KBM-7 (cell line): Measurements from ENCODE around the gene TMEM132A.

Experiments
- DNase-seq: peaks from one replicate; pipeline ENCODE4 v3.0.0-alpha.2; 2015
- in situ Hi-C: fragments of 300-500 bp; cut with MboI; formaldehyde crosslinking; loops from 2 replicates; pipeline ENCODE4 v1.14.3; 2020; ENCODE audit warnings: low sequenced_read_pairs, low pct_unique_long_range_greater_than_20kb, mixed read lengths

The TMEM132A gene

GRCh38 chr11:60933416-60934123, 9.3 kb downstream of the TMEM132A start:
- DNase-seq = no peak
- in situ Hi-C loops = no loop called here

DNA sequence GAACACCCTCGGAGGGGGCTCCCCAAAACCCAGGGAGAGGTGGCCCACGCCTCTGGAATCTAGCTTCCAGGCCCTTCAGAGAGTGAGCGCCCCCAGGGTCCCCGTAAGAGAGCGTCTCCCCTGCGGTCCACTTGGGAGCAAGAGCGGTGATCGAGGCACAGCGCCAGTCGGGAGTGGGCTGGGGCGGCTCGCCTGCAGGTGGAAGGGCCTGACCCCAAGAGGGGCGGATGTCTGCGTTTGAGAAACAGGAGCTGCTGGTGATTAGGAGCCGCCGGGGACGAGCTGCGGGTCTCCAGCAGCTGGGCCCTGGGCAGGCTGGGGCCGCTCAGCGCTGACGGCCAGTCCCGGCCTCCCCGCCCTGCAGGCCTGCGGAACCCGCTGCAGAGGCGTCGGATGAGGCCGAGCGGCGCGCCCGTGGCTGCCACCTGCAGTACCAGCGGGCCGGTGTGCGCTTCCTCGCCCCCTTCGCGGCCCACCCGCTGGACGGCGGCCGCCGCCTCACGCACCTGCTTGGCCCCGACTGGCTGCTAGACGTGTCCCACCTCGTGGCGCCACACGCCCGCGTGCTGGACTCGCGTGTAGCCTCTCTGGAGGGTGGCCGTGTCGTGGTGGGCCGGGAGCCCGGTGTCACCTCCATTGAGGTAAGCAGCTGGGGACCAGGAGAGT, 10.0 kb downstream of the TMEM132A start:
- in situ Hi-C loops = no loop called here
- DNase-seq = no peak

- in situ Hi-C loops = no loop called here
- DNase-seq = no peak
Measured at GRCh38 chr11:60934790-60935605, 10.7 kb downstream of the TMEM132A start.

GRCh38 chr11:60935676-60936442, 11.6 kb downstream of the TMEM132A start:
- no peak for DNase-seq
- in situ Hi-C loops = no loop called here

GRCh38 chr11:60936467-60937143, 12.3 kb downstream of the TMEM132A start:
- in situ Hi-C loops = no loop called here
- DNase-seq = no peak

- no peak for DNase-seq
- in situ Hi-C loops = no loop called here
Measured at GRCh38 chr11:60937144-60937527, 12.9 kb downstream of the TMEM132A start.

GRCh38 chr11:60937811-60938210, 13.6 kb downstream of the TMEM132A start:
- in situ Hi-C loops = no loop called here
- DNase-seq = no peak

GRCh38 chr11:60938500-60938899, 14.2 kb downstream of the TMEM132A start:
- in situ Hi-C loops = no loop called here

DNA sequence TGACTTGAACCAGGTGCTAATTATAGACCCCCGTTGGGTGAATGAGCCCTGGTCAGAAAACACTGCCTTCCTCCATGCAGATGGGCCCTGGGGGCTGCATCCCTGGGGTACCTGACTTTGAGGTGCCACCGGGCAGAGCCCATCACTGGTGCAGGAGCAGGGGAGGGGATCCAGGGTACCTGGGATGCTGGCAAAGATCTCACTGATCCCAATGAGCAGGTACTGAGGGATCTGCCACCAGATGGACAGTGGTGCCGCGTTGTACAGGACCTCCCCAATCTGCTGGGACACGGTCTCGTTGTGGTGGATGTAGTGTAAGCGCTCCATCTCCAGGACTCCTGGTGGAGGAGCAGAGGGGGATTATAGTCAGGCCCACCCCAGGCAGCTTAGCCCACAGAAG, 15.0 kb downstream of the TMEM132A start:
- in situ Hi-C loops = no loop called here
- DNase-seq = no peak

More at GRCh38 chr11:60938500-60938899, 14.2 kb downstream of the TMEM132A start:
- DNase-seq = no peak

- in situ Hi-C loops = no loop called here
- DNase-seq = no peak
Measured at GRCh38 chr11:60939855-60940254, 15.6 kb downstream of the TMEM132A start.

DNA sequence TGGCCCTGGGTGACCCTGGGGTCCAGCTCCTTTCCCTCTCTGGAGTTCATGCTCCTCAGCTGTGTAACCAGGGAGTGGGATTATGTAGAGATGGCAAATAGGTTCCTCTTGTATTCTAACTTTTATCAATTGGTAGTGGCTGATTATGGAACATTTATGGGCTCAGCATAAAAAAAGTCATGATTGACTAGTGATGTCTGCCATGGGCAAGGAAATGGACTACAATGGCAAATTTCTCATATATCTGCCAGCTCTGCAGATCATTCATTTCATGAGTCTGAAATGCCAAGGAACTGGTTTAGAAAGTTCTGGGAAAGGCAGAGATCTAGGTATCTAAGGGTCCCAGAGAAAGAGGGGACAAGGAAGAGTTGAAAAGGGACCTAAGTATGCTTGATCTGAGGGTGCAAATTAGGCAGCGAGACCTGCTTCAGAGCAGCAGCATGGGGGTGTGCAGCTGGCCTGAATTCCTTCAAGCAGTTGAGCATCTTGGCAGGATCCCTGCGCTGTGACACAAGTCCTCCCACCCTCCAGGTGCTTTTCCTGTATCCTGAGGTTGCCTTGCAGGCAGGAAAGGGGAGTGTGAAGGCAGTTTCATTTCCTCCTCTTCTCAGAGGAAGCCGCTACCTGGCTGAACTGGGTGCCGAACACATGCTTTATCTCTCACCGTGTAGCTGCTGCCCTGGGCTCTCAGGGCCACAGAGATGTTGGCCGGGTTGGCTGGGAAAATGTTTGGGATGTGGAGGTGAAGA, 17.3 kb downstream of the TMEM132A start:
- in situ Hi-C loops = no loop called here

GRCh38 chr11:60942219-60942618, 18.0 kb downstream of the TMEM132A start:
- in situ Hi-C loops = no loop called here
- DNase-seq = no peak

More for the DNA sequence above, 17.3 kb downstream of the TMEM132A start:
- DNase-seq = no peak

DNA sequence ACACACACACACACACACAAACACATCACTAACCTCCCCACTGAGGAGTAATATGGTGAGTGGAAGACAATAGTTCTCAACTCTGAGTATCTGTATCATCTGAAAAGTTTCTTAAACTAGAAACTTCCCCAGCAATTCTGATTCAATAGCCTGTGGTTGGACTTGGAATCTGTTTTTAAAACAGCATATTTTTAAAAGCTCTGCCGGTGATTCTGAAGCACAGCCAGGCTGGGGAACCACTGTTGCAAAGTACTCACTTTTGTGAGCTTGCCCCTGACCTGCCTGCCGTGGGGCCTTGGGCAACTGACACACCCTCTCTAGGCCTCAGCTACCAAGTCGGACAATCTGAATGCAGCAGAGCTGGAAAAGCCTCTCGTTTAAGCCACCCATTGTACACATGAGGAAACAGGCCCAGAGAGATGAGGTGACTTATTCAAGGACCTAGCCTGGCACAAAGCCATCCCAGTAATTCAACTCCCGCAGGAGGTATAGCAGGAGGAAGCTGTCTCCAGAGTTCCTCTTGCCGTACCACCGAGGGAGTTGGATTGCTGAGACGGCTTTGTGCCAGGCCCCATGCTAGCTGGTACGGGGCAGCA, 18.8 kb downstream of the TMEM132A start:
- in situ Hi-C loops = no loop called here
- no peak for DNase-seq

DNA sequence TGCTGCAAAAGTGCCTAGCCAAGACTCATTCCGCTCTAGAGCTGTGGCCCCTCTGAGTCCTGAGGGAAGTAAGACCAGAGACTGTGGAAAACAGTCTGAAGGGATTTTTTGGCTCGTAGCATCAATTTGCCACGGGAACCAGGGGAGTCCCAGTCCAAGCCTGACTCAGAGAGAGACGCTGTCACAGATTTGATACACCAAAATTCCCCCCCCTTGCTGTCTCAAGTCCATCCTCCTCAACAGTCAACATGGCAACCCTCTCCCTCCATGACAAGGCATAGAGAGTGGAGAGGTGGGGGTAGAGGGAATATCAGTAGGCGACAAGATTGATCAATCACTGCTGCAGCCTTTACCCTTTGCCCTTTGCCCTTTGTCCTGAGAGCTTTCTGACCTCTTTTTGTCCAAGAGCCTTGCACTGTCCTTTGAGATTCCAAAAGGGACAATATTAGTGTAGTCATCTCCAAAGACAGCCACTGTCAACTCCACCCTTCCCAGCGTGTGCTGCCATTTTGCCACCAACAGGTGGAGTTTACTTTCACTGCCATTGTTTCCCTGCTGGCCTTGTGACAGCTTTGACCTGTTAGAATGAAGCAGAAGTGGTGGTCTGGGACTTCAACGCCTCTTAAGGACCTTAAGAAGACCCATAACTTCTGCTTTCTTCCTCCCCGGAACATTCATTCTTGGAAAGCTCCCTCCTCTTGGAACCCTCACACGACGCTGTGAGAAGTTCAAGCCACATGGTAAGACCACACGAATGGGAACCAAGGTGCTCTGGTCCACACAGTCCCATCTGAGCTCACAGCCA, 20.4 kb downstream of the TMEM132A start:
- in situ Hi-C loops = no loop called here

GRCh38 chr11:60945295-60945667, 21.0 kb downstream of the TMEM132A start:
- DNase-seq = no peak
- in situ Hi-C loops = no loop called here

More for the DNA sequence above, 20.4 kb downstream of the TMEM132A start:
- DNase-seq = peak; percentile 82

GRCh38 chr11:60946601-60947264, 22.5 kb downstream of the TMEM132A start:
- no peak for DNase-seq
- in situ Hi-C loops = no loop called here

DNA sequence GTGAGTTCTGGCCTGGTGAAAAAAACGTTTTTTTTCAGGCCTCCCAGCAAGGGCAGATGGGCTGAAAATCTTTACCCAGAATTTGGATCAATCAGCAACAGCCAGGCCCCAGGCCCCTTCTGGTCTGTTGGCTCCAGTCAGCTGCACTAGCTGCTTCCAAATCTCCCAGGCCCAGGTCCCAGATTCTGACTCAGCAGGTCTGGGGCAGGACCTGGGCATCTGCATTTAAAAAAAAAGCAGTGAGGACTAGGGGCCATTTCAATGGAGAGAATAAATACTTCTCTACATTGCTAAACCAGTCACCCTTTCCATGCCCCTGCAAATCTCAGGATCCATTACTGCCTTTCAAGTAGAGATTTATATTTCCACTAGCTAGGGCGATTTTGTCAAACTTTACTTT, 23.4 kb downstream of the TMEM132A start:
- in situ Hi-C loops = no loop called here
- DNase-seq = no peak
